Measurements from ENCODE around the gene ISCA1.

GRCh38 chr9:86248746-86249145 lies 33.6 kb downstream of the ISCA1 start:
- TF ChIP-seq CREB5 (CRISPR knock-in tag; IDR thresholded peaks at IDR 0.05; ENCODE audit: low read depth) = no peak
- no peak for TF ChIP-seq TCF4 (CRISPR knock-in tag; IDR thresholded peaks at IDR 0.05; ENCODE audit: borderline replicate concordance)
- TF ChIP-seq OSR1 (CRISPR knock-in tag; IDR thresholded peaks at IDR 0.05) = no peak
- no peak for TF ChIP-seq ZC3H10 (CRISPR knock-in tag; IDR thresholded peaks at IDR 0.05)
- no peak for TF ChIP-seq BACH2 (CRISPR knock-in tag; IDR thresholded peaks at IDR 0.05; ENCODE audit: borderline replicate concordance)
- no peak for TF ChIP-seq ZNF565 (CRISPR knock-in tag; conservative IDR thresholded peaks at IDR 0.05; ENCODE audit: low read depth)
- TF ChIP-seq PATZ1 (CRISPR knock-in tag; IDR thresholded peaks at IDR 0.05; ENCODE audit: borderline replicate concordance) = no peak
- no peak for TF ChIP-seq ISL1 (CRISPR knock-in tag; IDR thresholded peaks at IDR 0.05)
- no peak for TF ChIP-seq PPARA (CRISPR knock-in tag; IDR thresholded peaks at IDR 0.05; ENCODE audit: borderline replicate concordance)
- TF ChIP-seq ZFP3 (CRISPR knock-in tag; IDR thresholded peaks at IDR 0.05) = no peak
- TF ChIP-seq GLIS3 (CRISPR knock-in tag; IDR thresholded peaks at IDR 0.05) = no peak
- no peak for TF ChIP-seq RARB (CRISPR knock-in tag; IDR thresholded peaks at IDR 0.05)
- no peak for TF ChIP-seq CSDC2 (CRISPR knock-in tag; IDR thresholded peaks at IDR 0.05)

Data from SK-N-SH treated with all-trans-retinoic acid at 6 μM for 48 hours (cell line).